ENCODE measurements around the gene ZNF335. TPM values are rescaled to one million over a fixed set of nuclear protein-coding genes. Genes with fewer than 3 reads are reported as not detected.

The ZNF335 gene
- total RNA-seq, 1 donor from 2014 or later: 7.2 TPM

DNA sequence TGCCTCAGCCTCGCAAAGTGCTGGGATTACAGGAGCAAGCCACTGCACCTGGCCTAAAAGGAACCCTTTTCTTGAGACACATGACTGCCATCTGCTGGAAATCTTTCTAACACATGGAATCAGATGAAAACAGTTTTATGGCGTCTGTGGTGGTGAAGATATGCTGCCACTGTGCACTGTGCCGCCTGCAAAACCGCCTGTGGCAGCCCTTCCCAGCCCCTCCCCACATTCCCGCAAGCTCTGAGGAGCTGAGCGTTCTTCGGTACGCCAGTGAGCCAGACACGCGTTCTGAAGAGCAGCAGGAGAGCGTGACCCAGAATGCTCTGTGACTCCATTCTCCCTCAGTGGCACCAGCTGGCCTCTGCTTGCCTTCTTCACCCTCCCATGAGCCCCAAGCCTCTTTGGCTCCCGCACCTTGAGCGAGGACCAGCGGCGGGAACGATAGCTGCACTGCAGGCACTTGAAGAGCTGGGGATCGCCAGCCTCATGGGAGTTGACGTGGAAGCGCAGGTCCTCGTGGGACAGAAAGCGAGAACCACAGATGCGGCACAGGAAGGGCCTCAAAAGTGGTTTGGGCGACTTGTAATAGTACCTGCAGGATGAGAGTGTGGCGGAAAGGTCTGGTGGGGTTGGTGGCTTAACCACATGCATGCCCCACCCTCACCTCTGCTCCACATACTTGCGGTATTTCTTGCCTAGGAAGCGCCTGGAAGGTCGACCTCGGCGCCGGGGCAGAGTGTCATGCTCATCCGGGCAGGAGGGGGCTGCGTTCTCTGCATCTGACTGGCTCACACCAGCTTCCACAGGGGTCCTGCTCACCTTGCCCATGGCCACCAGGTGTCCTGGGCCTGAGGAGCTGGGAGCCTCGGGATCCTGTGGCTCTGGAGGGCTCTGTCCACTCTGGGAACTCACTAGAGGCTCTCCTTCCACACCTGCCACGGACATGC lies 8.7 kb downstream of the ZNF335 start:
- no peaks in the 10 kb centered on the region for H3K9me3 Mint-ChIP-seq
- H3K9me3 ChIP-seq (ENCODE audit: low read depth): no peaks in the 10 kb centered on the region
- H3K4me3 Mint-ChIP-seq: no peak overlapping the region
- no peaks in the 10 kb centered on the region for H3K4me1 ChIP-seq
- peaks cover 11% of the 10 kb centered on the region for H3K36me3 Mint-ChIP-seq
- no peaks in the 10 kb centered on the region for H3K79me2 ChIP-seq (ENCODE audit: low read depth)
- H3K27me3 ChIP-seq: no peaks in the 10 kb centered on the region
- H3K27me3 Mint-ChIP-seq (ENCODE audit: insufficient read depth, low read depth): peaks cover 3% of the 10 kb centered on the region
- no peak overlapping the region for H3K27ac ChIP-seq
- no peaks in the 10 kb centered on the region for H4K20me1 ChIP-seq (ENCODE audit: low read depth)
- H3F3A ChIP-seq (ENCODE audit: low read depth): no peaks in the 10 kb centered on the region
- no peak overlapping the region for H3K9ac ChIP-seq
- no peak overlapping the region for H3K4me2 ChIP-seq
- peak; percentile 67 for DNase-seq (ENCODE audit: low spot score)
- H3K4me1 Mint-ChIP-seq: no peaks in the 10 kb centered on the region
- no peak overlapping the region for H3K27ac Mint-ChIP-seq
- no peaks in the 10 kb centered on the region for H3K36me3 ChIP-seq
- TF ChIP-seq EZH2 (IDR thresholded peaks at IDR 0.05) (no peak), EZH2phosphoT487 (IDR thresholded peaks at IDR 0.05) (no peak)
- TF ChIP-seq, protein P1, sequence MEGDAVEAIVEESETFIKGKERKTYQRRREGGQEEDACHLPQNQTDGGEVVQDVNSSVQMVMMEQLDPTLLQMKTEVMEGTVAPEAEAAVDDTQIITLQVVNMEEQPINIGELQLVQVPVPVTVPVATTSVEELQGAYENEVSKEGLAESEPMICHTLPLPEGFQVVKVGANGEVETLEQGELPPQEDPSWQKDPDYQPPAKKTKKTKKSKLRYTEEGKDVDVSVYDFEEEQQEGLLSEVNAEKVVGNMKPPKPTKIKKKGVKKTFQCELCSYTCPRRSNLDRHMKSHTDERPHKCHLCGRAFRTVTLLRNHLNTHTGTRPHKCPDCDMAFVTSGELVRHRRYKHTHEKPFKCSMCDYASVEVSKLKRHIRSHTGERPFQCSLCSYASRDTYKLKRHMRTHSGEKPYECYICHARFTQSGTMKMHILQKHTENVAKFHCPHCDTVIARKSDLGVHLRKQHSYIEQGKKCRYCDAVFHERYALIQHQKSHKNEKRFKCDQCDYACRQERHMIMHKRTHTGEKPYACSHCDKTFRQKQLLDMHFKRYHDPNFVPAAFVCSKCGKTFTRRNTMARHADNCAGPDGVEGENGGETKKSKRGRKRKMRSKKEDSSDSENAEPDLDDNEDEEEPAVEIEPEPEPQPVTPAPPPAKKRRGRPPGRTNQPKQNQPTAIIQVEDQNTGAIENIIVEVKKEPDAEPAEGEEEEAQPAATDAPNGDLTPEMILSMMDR (IDR thresholded peaks at IDR 0.05): peak; percentile 51
- no peak overlapping the region for H2AFZ ChIP-seq (replicated peaks)
- no peak overlapping the region for H3K4me3 ChIP-seq

DNA sequence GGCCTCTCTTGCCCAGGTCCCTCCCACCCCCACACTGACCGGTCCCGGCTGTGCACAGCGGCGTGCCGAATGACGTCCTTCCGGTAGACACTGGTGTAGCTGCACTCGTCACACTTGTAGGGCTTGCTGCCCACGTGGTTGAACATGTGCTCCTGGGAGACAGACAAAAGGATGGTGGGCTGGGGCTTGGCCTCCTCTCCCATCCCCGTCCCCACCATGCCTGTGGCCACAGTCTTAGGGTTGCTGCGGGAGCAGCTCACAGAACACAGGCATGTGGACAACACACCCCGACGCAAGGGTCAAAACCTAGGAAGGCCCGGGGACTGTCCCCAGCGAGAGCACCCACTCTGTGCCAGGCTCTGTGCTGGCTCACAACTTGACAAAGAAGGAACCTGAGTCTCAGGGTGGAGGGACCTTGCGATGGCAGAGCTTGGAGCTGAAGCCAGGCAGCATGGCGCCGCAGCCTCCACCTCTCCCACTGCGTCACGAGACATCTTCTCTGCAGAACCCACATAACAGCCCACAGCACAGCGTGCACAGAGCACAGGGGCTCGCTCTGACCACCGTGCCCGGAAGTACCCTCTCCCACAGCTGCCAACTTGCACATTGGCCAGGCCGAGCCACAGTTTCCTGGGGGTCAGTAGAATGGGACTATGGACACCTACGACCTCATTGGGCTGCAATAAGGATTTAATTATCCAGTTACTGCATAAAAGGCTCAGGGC lies 9.8 kb downstream of the ZNF335 start:
- no peaks in the 10 kb centered on the region for H3F3A ChIP-seq (ENCODE audit: low read depth)
- Mint-ChIP-seq H3K27ac (no peak overlapping the region), H3K9me3 (no peaks in the 10 kb centered on the region), H3K4me1 (no peaks in the 10 kb centered on the region), H3K36me3 (peaks cover 11% of the 10 kb centered on the region), H3K27me3 (ENCODE audit: insufficient read depth, low read depth) (peaks cover 3% of the 10 kb centered on the region), H3K4me3 (no peak overlapping the region)
- H2AFZ ChIP-seq (replicated peaks): no peak overlapping the region
- no peaks in the 10 kb centered on the region for H4K20me1 ChIP-seq (ENCODE audit: low read depth)
- DNase-seq (ENCODE audit: low spot score): no peak
- no peak overlapping the region for H3K4me3 ChIP-seq
- H3K9ac ChIP-seq: no peak overlapping the region
- TF ChIP-seq EZH2 (IDR thresholded peaks at IDR 0.05) (no peak), EZH2phosphoT487 (IDR thresholded peaks at IDR 0.05) (no peak)
- TF ChIP-seq, protein P1 (IDR thresholded peaks at IDR 0.05): no peak
- H3K4me2 ChIP-seq: no peak overlapping the region
- H3K4me1 ChIP-seq: no peaks in the 10 kb centered on the region
- H3K36me3 ChIP-seq: no peaks in the 10 kb centered on the region
- no peak overlapping the region for H3K27ac ChIP-seq
- H3K27me3 ChIP-seq: no peaks in the 10 kb centered on the region
- no peaks in the 10 kb centered on the region for H3K9me3 ChIP-seq (ENCODE audit: low read depth)
- H3K79me2 ChIP-seq (ENCODE audit: low read depth): no peaks in the 10 kb centered on the region

DNA sequence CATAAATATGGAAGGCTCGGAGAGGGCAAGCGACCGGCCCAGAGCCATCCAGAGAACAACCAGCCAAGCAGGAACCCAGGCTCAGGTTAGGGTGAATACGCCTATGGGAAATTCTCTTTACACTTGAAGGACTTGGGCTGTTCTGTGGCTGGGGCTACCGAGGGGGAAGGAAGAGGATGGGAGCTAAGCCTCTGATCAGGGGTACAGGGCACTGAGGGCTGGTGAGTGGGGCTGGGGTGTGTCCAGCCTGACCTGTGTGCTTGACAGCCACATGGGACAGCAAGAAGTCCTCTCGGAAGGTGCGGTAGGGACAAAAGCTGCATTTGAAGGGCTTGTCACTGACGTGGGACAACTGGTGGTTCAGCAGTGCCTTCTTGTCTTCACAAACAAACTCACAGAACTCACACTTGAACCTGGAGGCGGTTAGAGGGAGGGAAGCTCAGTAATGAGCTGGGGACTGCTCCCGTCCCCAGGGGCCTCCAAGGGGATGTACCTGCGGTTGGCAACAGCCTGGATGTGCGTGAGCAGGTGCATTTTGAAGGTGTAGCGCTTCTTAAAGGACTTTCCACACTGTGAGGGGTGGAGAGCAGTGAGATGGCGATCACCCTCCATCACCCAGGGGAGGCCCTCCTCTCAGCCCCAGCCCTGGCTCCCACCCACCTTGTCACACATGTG lies 11.9 kb downstream of the ZNF335 start:
- Histone ChIP-seq H3K4me2 (no peak overlapping the region), H3K27me3 (no peaks in the 10 kb centered on the region), H2AFZ (replicated peaks) (no peak overlapping the region), H3K4me3 (no peak overlapping the region), H4K20me1 (ENCODE audit: low read depth) (no peaks in the 10 kb centered on the region), H3K36me3 (no peaks in the 10 kb centered on the region), H3F3A (ENCODE audit: low read depth) (no peaks in the 10 kb centered on the region), H3K79me2 (ENCODE audit: low read depth) (no peaks in the 10 kb centered on the region), H3K9ac (no peak overlapping the region), H3K9me3 (ENCODE audit: low read depth) (no peaks in the 10 kb centered on the region), H3K27ac (no peak overlapping the region), H3K4me1 (no peaks in the 10 kb centered on the region)
- Mint-ChIP-seq H3K36me3 (peaks cover 13% of the 10 kb centered on the region), H3K9me3 (no peaks in the 10 kb centered on the region), H3K27ac (peak overlapping the region; percentile 87), H3K27me3 (ENCODE audit: insufficient read depth, low read depth) (peaks cover 3% of the 10 kb centered on the region), H3K4me1 (no peaks in the 10 kb centered on the region), H3K4me3 (no peak overlapping the region)
- TF ChIP-seq EZH2phosphoT487 (IDR thresholded peaks at IDR 0.05): no peak
- TF ChIP-seq, protein P1 (IDR thresholded peaks at IDR 0.05): no peak
- TF ChIP-seq EZH2 (IDR thresholded peaks at IDR 0.05): no peak
- DNase-seq (ENCODE audit: low spot score): no peak
